Rectal smooth muscle tissue (tissue), 1 donor: ENCODE results near the gene SORD.
"Not testable (repeated sequence)": the region's sequence is repeated elsewhere in the genome, so short reads cannot be mapped to it uniquely, and the experiment has no call there.

Source experiments
- H3K27ac ChIP-seq: one replicate; pipeline ENCODE4 v1.7.0; 2013; ENCODE audit warnings: low read depth, low read length, inconsistent platforms
- H3K27me3 ChIP-seq: one replicate; pipeline ENCODE4 v1.7.0; 2013; ENCODE audit warnings: low read length; ENCODE audit not compliant: control insufficient read depth, insufficient read depth
- H3K36me3 ChIP-seq: one replicate; pipeline ENCODE4 v1.7.0; 2013; ENCODE audit warnings: low read length; ENCODE audit not compliant: control insufficient read depth, insufficient read depth
- H3K4me1 ChIP-seq: one replicate; pipeline ENCODE4 v1.7.0; 2013; ENCODE audit warnings: low read length; ENCODE audit not compliant: control insufficient read depth, insufficient read depth
- H3K4me3 ChIP-seq: one replicate; pipeline ENCODE4 v1.7.0; 2013; ENCODE audit warnings: low read length
- H3K9ac ChIP-seq: one replicate; pipeline ENCODE4 v1.7.0; 2013; ENCODE audit warnings: low read length

SORD gene

GRCh38 chr15:45095661-45096060 lies 72.7 kb downstream of the SORD start:
- Histone ChIP-seq H3K4me1 (no peaks in the 10 kb centered on the region), H3K27ac (no peak overlapping the region), H3K36me3 (no peaks in the 10 kb centered on the region), H3K9ac (no peak overlapping the region), H3K27me3 (no peaks in the 10 kb centered on the region), H3K4me3 (no peak overlapping the region)

DNA sequence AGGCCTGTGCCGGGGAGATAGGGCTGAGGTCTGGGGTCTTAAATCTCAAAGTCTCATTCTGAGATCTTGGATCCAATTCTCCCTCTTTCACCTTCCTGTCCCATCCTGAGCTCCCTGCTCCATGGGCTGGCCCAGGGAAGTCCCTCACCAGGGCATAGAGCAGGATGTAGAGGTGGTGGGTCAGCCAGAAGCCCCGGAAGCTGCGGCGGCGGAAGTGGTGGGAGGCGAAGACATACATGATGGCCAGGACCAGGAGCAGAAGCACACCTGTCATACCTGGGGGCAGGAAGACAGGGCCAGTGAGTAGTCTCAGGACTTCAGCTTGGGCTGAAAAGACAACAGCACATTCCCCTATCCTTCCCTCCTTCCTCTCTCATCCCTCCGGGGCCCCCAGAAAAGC lies 74.5 kb downstream of the SORD start:
- Histone ChIP-seq H3K27ac (no peak overlapping the region), H3K36me3 (no peaks in the 10 kb centered on the region), H3K9ac (no peak overlapping the region), H3K27me3 (no peaks in the 10 kb centered on the region), H3K4me3 (no peak overlapping the region), H3K4me1 (no peaks in the 10 kb centered on the region)

DNA sequence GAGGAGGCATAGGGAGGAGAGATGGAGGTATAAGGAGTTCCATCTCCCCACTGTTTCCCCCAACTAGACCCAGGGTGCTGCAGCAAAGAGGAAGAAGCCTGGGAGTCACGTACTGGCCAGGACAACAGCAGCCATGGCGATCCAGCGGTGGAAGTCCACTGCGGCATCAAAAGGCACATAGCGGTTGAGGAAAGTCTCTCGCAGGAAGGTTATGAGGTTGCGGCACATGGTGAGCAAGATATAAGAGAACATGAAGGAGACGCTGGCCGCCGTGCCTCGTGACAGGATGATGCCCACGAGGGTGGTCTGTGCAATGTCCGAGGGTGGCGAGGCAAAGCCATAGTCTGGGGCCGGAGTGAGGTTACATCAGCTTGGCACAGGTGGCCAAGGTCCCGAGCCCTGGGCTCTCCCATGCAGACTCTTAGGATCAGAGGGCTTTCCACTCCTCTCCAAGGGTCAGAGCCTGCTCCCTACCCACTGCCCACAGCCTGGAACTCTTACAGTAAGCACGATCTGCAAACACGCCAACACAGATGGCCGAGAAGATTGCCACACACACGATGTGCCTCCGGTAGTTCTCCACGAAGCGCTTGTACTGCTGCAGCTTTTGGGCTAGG lies 76.7 kb downstream of the SORD start:
- H3K4me3 ChIP-seq, result no peak overlapping the region

GRCh38 chr15:45100884-45101625 lies 78.1 kb downstream of the SORD start:
- Histone ChIP-seq H3K4me3 (no peak overlapping the region), H3K9ac (no peak overlapping the region), H3K36me3 (no peaks in the 10 kb centered on the region), H3K4me1 (no peaks in the 10 kb centered on the region), H3K27ac (no peak overlapping the region), H3K27me3 (peaks cover 1% of the 10 kb centered on the region)

More for the DNA sequence above, 76.7 kb downstream of the SORD start:
- no peaks in the 10 kb centered on the region for H3K27me3 ChIP-seq
- H3K9ac ChIP-seq, result no peak overlapping the region
- no peak overlapping the region for H3K27ac ChIP-seq
- H3K36me3 ChIP-seq, result no peaks in the 10 kb centered on the region
- H3K4me1 ChIP-seq, result no peaks in the 10 kb centered on the region

DNA sequence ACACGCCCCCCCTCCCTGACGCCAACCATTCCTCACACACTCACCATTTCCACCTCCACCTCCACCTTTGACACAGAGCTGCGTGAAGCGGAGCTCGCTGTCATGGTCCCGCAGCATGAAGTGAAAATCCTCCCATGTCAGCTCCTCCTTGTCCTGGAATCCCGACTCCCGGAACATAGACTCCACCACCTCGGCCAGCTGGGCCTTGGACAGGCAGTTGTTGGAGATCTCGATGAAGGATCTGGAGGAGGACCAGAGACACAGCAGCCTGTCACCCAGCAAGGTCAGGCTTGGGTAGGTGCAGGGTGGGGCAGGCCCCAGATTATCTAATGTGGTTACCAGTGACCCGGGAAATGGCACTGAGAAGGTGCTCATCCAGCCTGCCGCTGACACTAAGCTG lies 78.8 kb downstream of the SORD start:
- Histone ChIP-seq H3K27me3 (peaks cover 2% of the 10 kb centered on the region), H3K9ac (no peak overlapping the region), H3K4me3 (no peak overlapping the region), H3K36me3 (no peaks in the 10 kb centered on the region), H3K4me1 (no peaks in the 10 kb centered on the region), H3K27ac (no peak overlapping the region)

- Histone ChIP-seq H3K27ac (no peak overlapping the region), H3K4me1 (no peaks in the 10 kb centered on the region), H3K27me3 (peaks cover 2% of the 10 kb centered on the region), H3K9ac (no peak overlapping the region), H3K36me3 (no peaks in the 10 kb centered on the region), H3K4me3 (no peak overlapping the region)
Measured at GRCh38 chr15:45102226-45102625, 79.2 kb downstream of the SORD start.

DNA sequence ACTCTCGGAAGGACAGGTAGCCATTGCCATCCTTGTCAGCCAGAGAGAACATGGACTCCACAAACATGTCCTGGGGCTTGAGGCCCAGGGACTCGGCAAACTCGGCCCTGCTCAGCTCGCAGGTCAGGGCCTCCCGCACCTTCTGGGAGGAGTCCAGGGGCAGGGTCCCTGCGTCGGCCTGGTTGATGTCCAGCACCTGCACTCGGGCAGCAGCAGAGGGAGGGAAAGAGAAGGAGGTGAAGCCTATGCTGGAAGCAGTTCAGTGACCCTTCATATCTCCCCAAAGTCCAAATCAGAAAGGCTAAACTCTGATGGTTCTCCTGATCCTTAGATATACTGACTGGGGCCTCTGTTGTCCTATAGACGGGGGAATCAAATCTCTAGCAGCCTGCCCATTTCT lies 81.2 kb downstream of the SORD start:
- not testable (repeated sequence) for H3K9ac ChIP-seq, H3K27ac ChIP-seq, H3K36me3 ChIP-seq, H3K27me3 ChIP-seq, H3K4me1 ChIP-seq, H3K4me3 ChIP-seq

- H3K4me1 ChIP-seq, result no peaks in the 10 kb centered on the region
- H3K27ac ChIP-seq, result no peak overlapping the region
- no peak overlapping the region for H3K4me3 ChIP-seq
- H3K27me3 ChIP-seq, result peaks cover 6% of the 10 kb centered on the region
- no peaks in the 10 kb centered on the region for H3K36me3 ChIP-seq
- H3K9ac ChIP-seq, result no peak overlapping the region
Measured at GRCh38 chr15:45105586-45105985, 82.6 kb downstream of the SORD start.

- H3K27me3 ChIP-seq, result peaks cover 6% of the 10 kb centered on the region
- H3K4me1 ChIP-seq, result no peaks in the 10 kb centered on the region
- no peak overlapping the region for H3K4me3 ChIP-seq
- H3K27ac ChIP-seq, result no peak overlapping the region
- H3K9ac ChIP-seq, result no peak overlapping the region
- H3K36me3 ChIP-seq, result no peaks in the 10 kb centered on the region
Measured at GRCh38 chr15:45106002-45106790, 83.2 kb downstream of the SORD start.

GRCh38 chr15:45107941-45108630 lies 85.1 kb downstream of the SORD start:
- Histone ChIP-seq H3K36me3 (no peaks in the 10 kb centered on the region), H3K4me3 (no peak overlapping the region), H3K4me1 (no peaks in the 10 kb centered on the region), H3K27me3 (peaks cover 17% of the 10 kb centered on the region), H3K27ac (no peak overlapping the region), H3K9ac (no peak overlapping the region)

- no peak overlapping the region for H3K27ac ChIP-seq
- no peaks in the 10 kb centered on the region for H3K36me3 ChIP-seq
- H3K9ac ChIP-seq, result no peak overlapping the region
- peaks cover 33% of the 10 kb centered on the region for H3K27me3 ChIP-seq
- H3K4me3 ChIP-seq, result no peak overlapping the region
- no peaks in the 10 kb centered on the region for H3K4me1 ChIP-seq
Measured at GRCh38 chr15:45110256-45110820, 87.3 kb downstream of the SORD start.
